HL-60 (cell line): ENCODE results near the gene TIMP2.

Experiments used
- CTCF ChIP-seq: IDR thresholded peaks from one replicate; pipeline ENCODE4 v1.5.1; 2011; ENCODE audit warnings: low read length, control low read depth, inconsistent platforms; ENCODE audit not compliant: insufficient read depth
- POLR2AphosphoS5 ChIP-seq: IDR thresholded peaks from 2 replicates; pipeline ENCODE4 v1.6.1; 2012; ENCODE audit warnings: low read depth
- REST ChIP-seq: IDR thresholded peaks from 2 replicates; pipeline ENCODE4 v1.6.1; 2012; ENCODE audit warnings: low read depth; ENCODE audit not compliant: insufficient replicate concordance

- no peak for TF ChIP-seq CTCF
- no peak for TF ChIP-seq REST
- TF ChIP-seq POLR2AphosphoS5, result no peak
These were observed 44.7 kb upstream of the TIMP2 start for GRCh38 chr17:78969865-78970264.
